ENCODE measurements around the gene SCARB2.

SCARB2 gene

DNA sequence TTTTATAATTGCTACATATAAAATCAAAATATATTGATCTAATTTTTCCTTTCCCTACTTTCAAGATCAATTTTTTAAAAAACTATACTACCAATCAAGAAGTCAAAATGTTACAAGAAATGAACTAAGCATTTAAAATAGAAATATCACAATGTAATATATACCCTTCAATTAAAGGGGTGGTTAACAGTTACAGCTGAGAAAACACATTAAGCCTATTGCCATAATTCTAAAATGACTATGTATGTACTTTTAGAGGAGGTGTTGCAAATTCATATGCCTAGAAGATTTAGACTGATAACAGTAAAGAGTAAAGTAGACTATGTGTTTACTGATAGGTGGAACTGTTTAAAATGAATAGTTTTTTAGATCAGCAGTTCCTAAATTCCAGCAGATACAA, 69.1 kb downstream of the SCARB2 start:
- DNase-seq: no peak

DNA sequence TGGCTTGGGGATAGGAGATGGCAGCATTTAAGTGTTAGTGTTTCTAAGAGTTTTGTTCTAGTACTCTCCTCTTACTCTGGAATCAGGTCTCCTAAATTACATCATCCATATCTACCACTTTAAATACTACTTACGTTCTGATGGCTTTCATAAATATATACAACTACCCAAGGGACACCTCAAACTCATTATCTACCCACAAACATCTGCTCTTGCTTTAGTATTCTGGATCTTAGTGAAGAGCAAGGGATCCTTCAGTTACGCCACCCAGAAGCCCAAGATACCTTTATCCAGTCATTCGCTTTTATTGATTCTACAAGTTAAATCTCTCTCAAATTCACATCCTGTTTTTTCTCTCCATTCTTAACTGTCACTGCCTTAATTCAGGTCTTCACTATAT, 72.4 kb downstream of the SCARB2 start:
- no peak for DNase-seq

DNA sequence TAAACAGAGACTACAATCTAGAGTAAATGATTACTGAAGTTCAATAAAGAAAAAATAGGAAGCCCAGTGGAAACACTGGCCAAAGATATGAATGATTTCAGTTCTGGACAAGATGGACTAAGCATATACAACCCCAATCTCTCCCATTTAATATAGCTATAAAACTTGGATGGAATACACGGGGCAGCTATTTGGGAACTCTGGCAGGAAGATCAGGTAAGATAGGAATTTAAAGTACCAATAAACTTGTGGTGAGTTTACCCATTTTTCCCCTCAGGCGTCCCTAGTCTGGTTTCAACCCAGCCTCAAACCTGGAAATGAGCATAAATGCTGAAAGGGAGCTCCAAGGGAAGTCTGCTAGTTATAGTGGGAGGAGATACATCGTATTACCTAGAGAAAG, 85.9 kb downstream of the SCARB2 start:
- DNase-seq: no peak

DNA sequence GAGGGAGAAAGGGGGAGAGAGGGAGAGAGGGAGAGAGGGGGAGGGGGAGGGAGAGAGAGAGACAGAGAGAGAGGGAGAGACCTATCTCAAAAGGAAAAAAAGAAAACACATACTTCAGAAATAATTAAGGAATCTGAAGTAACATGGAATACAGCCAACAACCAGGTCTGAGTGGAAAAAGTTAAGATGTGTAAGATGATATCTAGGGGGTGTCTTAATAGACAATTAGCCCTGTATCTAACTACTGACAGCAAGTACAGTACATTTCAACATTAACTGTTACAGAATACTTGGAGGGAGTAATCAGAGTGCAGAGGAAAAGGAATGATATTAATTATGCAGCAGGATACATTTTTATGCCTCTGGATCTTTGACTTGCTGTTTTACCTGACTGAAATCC, 87.8 kb downstream of the SCARB2 start:
- DNase-seq: no peak

DNA sequence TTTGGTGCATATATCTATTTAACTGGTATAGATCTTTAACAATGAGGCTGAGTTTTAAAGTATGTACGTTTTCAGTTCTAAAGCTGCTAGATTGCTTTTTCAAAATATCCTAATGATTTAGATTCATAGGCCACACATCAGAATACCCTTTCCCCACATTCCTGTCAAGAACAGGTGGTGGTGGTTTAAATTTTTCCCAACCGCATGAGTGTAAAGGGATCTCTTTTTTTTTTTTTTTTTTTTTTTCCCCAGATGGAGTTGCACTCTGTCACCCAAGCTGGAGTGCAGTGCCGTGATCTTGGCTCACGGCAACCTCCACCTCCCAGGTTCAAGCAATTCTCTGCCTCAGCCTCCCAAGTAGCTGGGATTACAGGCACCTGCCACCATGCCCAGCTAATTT, 93.4 kb downstream of the SCARB2 start:
- DNase-seq: no peak

DNA sequence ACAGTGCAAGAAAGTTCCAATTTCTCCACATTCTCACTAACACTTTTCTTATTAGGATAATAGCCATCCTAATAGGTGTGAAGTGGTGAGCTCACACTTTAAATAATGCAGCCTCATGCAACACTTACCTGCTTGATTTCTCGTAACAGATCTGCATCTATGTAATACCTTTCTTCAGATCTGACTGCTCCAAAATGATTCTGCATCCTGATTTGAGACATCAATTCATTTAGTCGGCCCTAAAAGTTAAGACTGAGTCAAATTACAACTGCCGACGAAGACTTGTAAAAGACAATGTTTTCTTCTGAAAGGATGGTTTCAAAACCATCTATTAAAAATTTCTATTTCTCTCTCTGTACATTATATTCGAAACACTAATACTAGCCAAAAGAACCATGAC, 96.1 kb downstream of the SCARB2 start:
- DNase-seq: no peak

DNA sequence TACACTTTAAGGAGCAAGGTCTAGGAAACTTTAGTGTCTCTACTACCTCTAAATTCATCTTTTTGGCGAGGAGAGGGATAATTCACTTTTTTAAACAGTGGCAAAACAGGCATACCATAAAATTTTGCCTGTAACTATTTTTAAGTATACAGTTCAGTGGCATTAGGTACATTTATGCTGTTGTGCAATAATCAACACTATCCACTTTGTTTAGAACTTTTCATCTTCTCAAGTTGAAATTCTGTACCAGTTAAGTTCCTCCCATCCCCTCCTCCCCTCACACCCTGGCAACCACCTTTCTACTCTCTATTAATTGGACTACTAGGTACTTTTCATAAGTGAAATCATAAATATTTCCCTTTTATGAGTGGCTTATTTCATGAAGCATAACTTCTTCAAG, 96.8 kb downstream of the SCARB2 start:
- DNase-seq: no peak

Data from stimulated activated CD4-positive, alpha-beta T cell treated with anti-CD3 and anti-CD28 coated beads, Interleukin-4, amount 100 ng/mL, for 1 hour (primary cell).